Trophoblast cell (in vitro differentiated cells and primary cell): Measurements from ENCODE around the gene VWF.
A peak's percentile ranks its signal among the peaks of the same experiment; 100 is the strongest.

Source experiments
- DNase-seq, 2 donors: peaks; one replicate each; pipeline ENCODE4 v3.0.0-alpha.2; 2016
- H2AFZ ChIP-seq: 2 replicates; pipeline ENCODE4 v1.6.1; 2013; ENCODE audit warnings: low read length, moderate library complexity, mild to moderate bottlenecking; ENCODE audit not compliant: insufficient read depth, poor library complexity
- H2AK5ac ChIP-seq: 2 replicates; pipeline ENCODE4 v1.6.1; 2013; ENCODE audit warnings: mild to moderate bottlenecking, low read length
- H2BK120ac ChIP-seq: 2 replicates; pipeline ENCODE4 v1.6.1; 2013; ENCODE audit warnings: low read length, mild to moderate bottlenecking, moderate library complexity; ENCODE audit not compliant: insufficient read depth, poor library complexity
- H2BK12ac ChIP-seq: 2 replicates; pipeline ENCODE4 v1.6.1; 2013; ENCODE audit warnings: mild to moderate bottlenecking, low read length, moderate library complexity
- H2BK5ac ChIP-seq: 2 replicates; pipeline ENCODE4 v1.6.1; 2013; ENCODE audit warnings: low read length, low read depth, moderate library complexity, mild to moderate bottlenecking; ENCODE audit not compliant: poor library complexity
- H3K14ac ChIP-seq: 2 replicates; pipeline ENCODE4 v1.6.1; 2013; ENCODE audit warnings: mild to moderate bottlenecking, low read length
- H3K18ac ChIP-seq: 2 replicates; pipeline ENCODE4 v1.6.1; 2013; ENCODE audit warnings: mild to moderate bottlenecking, low read length
- H3K23ac ChIP-seq: 2 replicates; pipeline ENCODE4 v1.6.1; 2013; ENCODE audit warnings: low read length
- H3K27ac ChIP-seq: 2 replicates; pipeline ENCODE4 v1.5.1; 2013; ENCODE audit warnings: low read depth, mild to moderate bottlenecking, inconsistent platforms, low read length, moderate library complexity
- H3K27me3 ChIP-seq: 2 replicates; pipeline ENCODE4 v1.6.1; 2013; ENCODE audit warnings: inconsistent platforms, mild to moderate bottlenecking, low read length, moderate library complexity; ENCODE audit not compliant: insufficient read depth
- H3K36me3 ChIP-seq, 2 experiments: 1 replicate in 1 of 2; 2 replicates in 1 of 2; pipeline ENCODE4 v1.6.1; 2013; ENCODE audit warnings: low read length in 2 of 2, mild to moderate bottlenecking in 2 of 2, moderate library complexity in 1 of 2; ENCODE audit not compliant: insufficient read depth in 2 of 2, control insufficient read depth in 1 of 2
- H3K4ac ChIP-seq: 2 replicates; pipeline ENCODE4 v1.6.1; 2013; ENCODE audit warnings: low read depth, mild to moderate bottlenecking, low read length, moderate library complexity
- H3K4me1 ChIP-seq, 2 experiments: 1 replicate in 1 of 2; 2 replicates in 1 of 2; pipeline ENCODE4 v1.6.1; 2013; ENCODE audit warnings: low read length in 2 of 2, mild to moderate bottlenecking in 2 of 2, moderate library complexity in 1 of 2; ENCODE audit not compliant: insufficient read depth in 2 of 2, control insufficient read depth in 1 of 2
- H3K4me2 ChIP-seq: 2 replicates; pipeline ENCODE4 v1.6.1; 2013; ENCODE audit warnings: inconsistent platforms, mild to moderate bottlenecking, low read length, moderate library complexity
- H3K4me3 ChIP-seq: 2 replicates; pipeline ENCODE4 v1.5.1; 2013; ENCODE audit warnings: mild to moderate bottlenecking, low read depth, low read length, inconsistent platforms
- H3K79me1 ChIP-seq: one replicate; pipeline ENCODE4 v1.6.1; 2013; ENCODE audit warnings: low read length
- H3K79me2 ChIP-seq: 2 replicates; pipeline ENCODE4 v1.6.1; 2013; ENCODE audit warnings: low read length, mild to moderate bottlenecking; ENCODE audit not compliant: control insufficient read depth, insufficient read depth, poor library complexity
- H3K9ac ChIP-seq: 2 replicates; pipeline ENCODE4 v1.6.1; 2013; ENCODE audit warnings: mild to moderate bottlenecking, low read length
- H3K9me3 ChIP-seq: 2 replicates; pipeline ENCODE4 v1.6.1; 2013; ENCODE audit warnings: low read depth, mild to moderate bottlenecking, control low read depth, inconsistent platforms, low read length; ENCODE audit not compliant: insufficient read depth
- H4K12ac ChIP-seq: 2 replicates; pipeline ENCODE4 v1.6.1; 2013; ENCODE audit warnings: low read depth, mild to moderate bottlenecking, low read length, moderate library complexity
- H4K8ac ChIP-seq: 2 replicates; pipeline ENCODE4 v1.6.1; 2013; ENCODE audit warnings: low read depth, mild to moderate bottlenecking, low read length, moderate library complexity
- H4K91ac ChIP-seq: one replicate; pipeline ENCODE4 v1.6.1; 2013; ENCODE audit warnings: low read depth, mild to moderate bottlenecking, low read length, moderate library complexity
- WGBS: extraction: QIAGEN DNeasy Blood & Tissue Kit; methylation state at CpG from one replicate; pipeline ENCODE4 v1.1.7; 2013; ENCODE audit warnings: missing lambda C conversion rate; ENCODE audit not compliant: insufficient read length, insufficient coverage; ENCODE audit errors: extremely low coverage; 5-methylcytosine and 5-hydroxymethylcytosine counted together

The VWF gene

DNA sequence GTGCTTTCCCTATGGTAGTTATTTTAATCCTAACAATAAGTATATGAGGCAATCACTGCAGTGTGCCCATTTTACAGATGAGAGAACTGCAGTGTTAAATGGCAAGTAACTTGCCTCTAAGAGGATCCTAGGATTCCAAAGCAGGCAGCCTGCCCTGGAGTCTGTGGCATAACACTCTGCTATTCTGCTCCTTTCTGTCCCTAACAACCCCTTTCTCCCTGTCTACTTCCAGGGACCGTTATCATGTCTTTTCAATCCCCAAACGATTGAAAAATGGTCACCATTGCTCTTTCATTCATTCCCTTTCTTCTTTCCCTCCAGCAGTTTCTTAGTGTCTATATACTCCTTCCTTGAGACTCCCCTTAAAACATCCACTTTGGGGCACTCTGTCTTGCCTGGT is 178.1 kb downstream of the VWF start:
- Histone ChIP-seq H3K4ac (no peak overlapping the region), H4K91ac (no peak overlapping the region), H3K27ac (no peak overlapping the region), H2BK120ac (no peak overlapping the region), H3K27me3 (no peaks in the 10 kb centered on the region), H3K79me2 (peaks cover 4% of the 10 kb centered on the region), H3K18ac (no peak overlapping the region), H2BK12ac (no peak overlapping the region), H3K4me1 (peaks cover 5 to 8% of the 10 kb centered on the region in 2 experiments), H3K79me1 (peaks cover 7% of the 10 kb centered on the region), H4K8ac (no peak overlapping the region), H3K4me2 (no peak overlapping the region), H3K14ac (no peak overlapping the region), H2AFZ (no peak overlapping the region), H3K9ac (no peak overlapping the region), H3K36me3 (no peaks in the 10 kb centered on the region), H3K23ac (no peak overlapping the region), H2AK5ac (no peak overlapping the region), H3K4me3 (no peak overlapping the region), H4K12ac (no peak overlapping the region), H2BK5ac (no peak overlapping the region), H3K9me3 (peaks cover 1% of the 10 kb centered on the region)
- DNase-seq, result no peak
- WGBS, result no CpG with 5 or more reads among the region's 2 CpGs

DNA sequence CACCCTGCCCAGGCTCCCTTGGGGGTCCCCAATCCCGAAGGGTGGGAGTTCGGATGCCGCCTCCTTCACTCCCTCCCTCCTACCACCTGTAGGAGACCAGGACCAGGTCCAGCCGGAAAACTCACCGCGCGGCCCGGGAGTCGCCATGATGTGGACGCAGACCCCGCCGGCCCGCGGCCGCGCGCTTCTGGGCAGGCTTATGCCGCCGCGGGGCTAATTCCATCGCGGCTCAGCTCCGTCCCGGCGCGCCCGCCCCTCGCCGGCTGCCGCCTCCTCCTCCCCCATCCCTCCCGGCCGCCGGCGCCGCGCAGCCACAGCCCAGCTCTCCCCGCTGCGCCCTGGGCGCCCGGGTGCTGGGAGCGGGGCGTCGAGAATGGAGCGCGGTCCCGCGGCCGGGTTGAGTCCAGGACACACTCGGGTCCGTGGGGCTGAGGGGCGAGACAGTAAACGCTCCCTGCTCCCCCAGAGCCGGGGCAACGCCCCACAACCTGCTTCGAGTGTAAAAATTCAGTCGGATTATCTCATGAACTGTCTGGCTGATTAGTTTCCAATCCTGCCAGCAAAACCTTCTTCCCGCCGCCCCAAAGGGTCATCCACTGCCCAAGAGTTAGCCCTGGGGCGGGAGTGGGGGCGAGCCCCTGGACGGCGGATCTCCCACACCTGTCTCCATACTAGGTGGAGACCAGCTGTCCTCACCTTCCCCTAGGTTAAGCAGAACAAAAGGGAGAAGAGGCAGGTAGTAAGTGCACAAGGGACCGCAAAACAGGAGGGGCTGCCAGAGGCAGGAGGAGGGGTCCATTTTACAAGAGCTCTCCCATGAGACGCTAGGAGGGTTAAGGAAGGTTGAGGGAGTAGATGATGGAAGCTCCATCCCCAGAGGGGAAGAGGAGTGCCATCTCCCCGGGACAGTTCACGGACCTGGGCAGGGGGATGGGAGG is 179.1 kb downstream of the VWF start, which contains the start of gene ANO2:
ANO2 (minus strand) TSS at position 189 of the 938 bp plus-strand sequence; CDS start at position 147, 42 bp downstream.
- Histone ChIP-seq H3K27me3 (no peaks in the 10 kb centered on the region), H3K4ac (peak within 1 kb of the TSS; percentile 63), H2BK120ac (peak within 1 kb of the TSS; percentile 77), H3K9me3 (peaks cover 1% of the 10 kb centered on the region), H3K27ac (no peak within 1 kb of the TSS), H4K8ac (peak within 1 kb of the TSS; percentile 80), H2BK5ac (no peak within 1 kb of the TSS), H2AK5ac (no peak within 1 kb of the TSS), H3K4me2 (peak within 1 kb of the TSS; percentile 88), H3K18ac (peak within 1 kb of the TSS; percentile 59), H3K79me1 (peaks cover 7% of the 10 kb centered on the region), H3K14ac (peak within 1 kb of the TSS; percentile 66), H3K9ac (peak within 1 kb of the TSS; percentile 70), H4K91ac (peak within 1 kb of the TSS; percentile 52), H4K12ac (peak within 1 kb of the TSS; percentile 76), H3K36me3 (no peaks in the 10 kb centered on the region), H3K4me3 (peak within 1 kb of the TSS; percentile 74), H3K23ac (no peak within 1 kb of the TSS), H3K4me1 (peaks cover 5 to 8% of the 10 kb centered on the region in 2 experiments), H2BK12ac (peak within 1 kb of the TSS; percentile 77), H3K79me2 (peaks cover 4% of the 10 kb centered on the region), H2AFZ (peak within 1 kb of the TSS; percentile 86)
- DNase-seq, result peak; percentile 86 to 87
- WGBS, result no CpG with 5 or more reads among the region's 66 CpGs

DNA sequence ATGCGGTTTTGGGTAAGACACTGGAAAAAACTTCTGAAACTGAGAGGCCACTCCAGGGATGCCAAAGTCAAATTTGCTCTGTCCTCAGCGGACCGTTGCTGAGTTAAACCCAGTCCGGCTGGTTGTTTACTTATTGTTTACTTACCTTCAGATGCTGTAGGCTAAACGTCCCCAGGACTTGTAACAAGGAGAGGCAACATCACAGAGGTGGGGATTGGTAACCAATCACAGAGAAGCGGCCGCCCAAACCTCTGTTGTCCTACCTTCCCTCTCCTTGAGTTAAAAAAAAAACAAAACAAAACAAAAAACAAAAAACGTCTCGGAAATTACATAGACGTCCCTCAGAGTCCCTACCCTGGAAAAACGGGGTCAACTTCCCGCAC is 179.8 kb downstream of the VWF start:
- Histone ChIP-seq H3K14ac (peak overlapping the region; percentile 66), H3K27ac (no peak overlapping the region), H4K12ac (no peak overlapping the region), H4K8ac (peak overlapping the region; percentile 80), H2BK5ac (no peak overlapping the region), H3K79me2 (peaks cover 4% of the 10 kb centered on the region), H3K4me2 (peak overlapping the region; percentile 88), H3K9me3 (peaks cover 1% of the 10 kb centered on the region), H3K4ac (no peak overlapping the region), H3K4me3 (peak overlapping the region; percentile 74), H3K4me1 (peaks cover 5 to 8% of the 10 kb centered on the region in 2 experiments), H2AFZ (peak overlapping the region; percentile 23), H3K9ac (peak overlapping the region; percentile 70), H2AK5ac (no peak overlapping the region), H3K18ac (no peak overlapping the region), H3K36me3 (no peaks in the 10 kb centered on the region), H3K27me3 (no peaks in the 10 kb centered on the region), H2BK12ac (no peak overlapping the region), H4K91ac (peak overlapping the region; percentile 52), H2BK120ac (no peak overlapping the region), H3K23ac (no peak overlapping the region), H3K79me1 (peaks cover 7% of the 10 kb centered on the region)
- WGBS, result no CpG with 5 or more reads among the region's 12 CpGs
- peak; percentile 55 to 64 for DNase-seq

DNA sequence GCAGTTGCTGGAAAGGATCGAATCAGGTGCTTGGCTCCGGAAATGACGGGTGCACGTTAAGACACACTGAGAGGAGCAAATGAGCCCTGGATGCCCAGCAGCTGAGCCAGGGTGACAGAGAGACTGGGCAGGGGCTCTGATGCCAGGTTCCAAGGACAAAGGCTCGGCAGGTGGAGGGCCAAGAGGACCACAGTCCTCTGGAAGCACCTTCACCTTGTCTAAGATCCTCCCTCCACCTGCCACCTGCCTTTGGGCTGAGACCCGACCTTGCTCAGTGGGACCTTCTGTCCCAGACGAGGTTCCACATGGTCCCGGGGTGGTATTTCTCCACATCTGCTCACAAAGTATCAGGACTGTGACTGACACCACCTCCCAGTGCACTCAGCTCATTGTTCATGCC is 180.4 kb downstream of the VWF start:
- no peak overlapping the region for H3K18ac ChIP-seq
- no peak overlapping the region for H3K14ac ChIP-seq
- no peak overlapping the region for H3K4me2 ChIP-seq
- H2AFZ ChIP-seq, result no peak overlapping the region
- H4K8ac ChIP-seq, result no peak overlapping the region
- H3K27ac ChIP-seq, result no peak overlapping the region
- H3K4me3 ChIP-seq, result no peak overlapping the region
- no peak overlapping the region for H4K91ac ChIP-seq
- no peak overlapping the region for H2BK5ac ChIP-seq
- DNase-seq, result no peak
- H3K27me3 ChIP-seq, result no peaks in the 10 kb centered on the region
- peaks cover 4% of the 10 kb centered on the region for H3K79me2 ChIP-seq
- H2AK5ac ChIP-seq, result no peak overlapping the region
- peaks cover 1% of the 10 kb centered on the region for H3K9me3 ChIP-seq
- H3K9ac ChIP-seq, result no peak overlapping the region
- peaks cover 7% of the 10 kb centered on the region for H3K79me1 ChIP-seq
- no peak overlapping the region for H2BK12ac ChIP-seq
- H3K4me1 ChIP-seq, result peaks cover 5 to 8% of the 10 kb centered on the region in 2 experiments
- H4K12ac ChIP-seq, result no peak overlapping the region
- no peak overlapping the region for H3K4ac ChIP-seq
- no peak overlapping the region for H3K23ac ChIP-seq
- no peak overlapping the region for H2BK120ac ChIP-seq
- no CpG with 5 or more reads among the region's 8 CpGs for WGBS
- H3K36me3 ChIP-seq, result no peaks in the 10 kb centered on the region
